Naive B cell (primary cell): ENCODE measurements around the gene COL13A1. TPM values are rescaled to one million over a fixed set of nuclear protein-coding genes. Genes with fewer than 3 reads are reported as not detected.

ENCODE experiments used
- ATAC-seq, 2 donors: fragments of 150-1000 bp; cut with Tn5 transposase; 2 replicates each; pipeline ENCODE4 v1.10.0; 2021; ENCODE audit warnings: low read depth in 2 of 2, mild to moderate bottlenecking in 2 of 2, moderate library complexity in 2 of 2
- DNase-seq: peaks from one replicate; pipeline ENCODE4 v3.0.0; 2022
- H3K27ac Mint-ChIP-seq, 6 donors: one replicate each; pipeline ENCODE4 v1.8.0; 2020 to 2022; ENCODE audit warnings: mild to moderate bottlenecking in 6 of 6, mixed read lengths in 6 of 6, moderate library complexity in 5 of 6, inconsistent platforms in 2 of 6
- H3K27me3 Mint-ChIP-seq, 3 donors: one replicate each; pipeline ENCODE4 v1.8.0; 2021 to 2022; ENCODE audit warnings: mixed read lengths in 3 of 3, mild to moderate bottlenecking in 1 of 3
- H3K36me3 Mint-ChIP-seq, 2 donors: one replicate each; pipeline ENCODE4 v1.8.0; 2020 to 2022; ENCODE audit warnings: mixed read lengths in 2 of 2, inconsistent platforms in 1 of 2, mild to moderate bottlenecking in 1 of 2
- H3K4me1 Mint-ChIP-seq, 3 donors: one replicate each; pipeline ENCODE4 v1.8.0; 2020 to 2022; ENCODE audit warnings: mixed read lengths in 3 of 3, inconsistent platforms in 1 of 3, mild to moderate bottlenecking in 1 of 3, moderate library complexity in 1 of 3
- H3K4me3 Mint-ChIP-seq, 8 donors: one replicate each; pipeline ENCODE4 v1.8.0; 2020 to 2022; ENCODE audit warnings: mild to moderate bottlenecking in 8 of 8, mixed read lengths in 8 of 8, moderate library complexity in 8 of 8, inconsistent platforms in 2 of 8
- H3K9me3 Mint-ChIP-seq, 7 donors: one replicate each; pipeline ENCODE4 v1.8.0; 2020 to 2022; ENCODE audit warnings: mixed read lengths in 7 of 7, mild to moderate bottlenecking in 5 of 7, inconsistent platforms in 2 of 7, moderate library complexity in 1 of 7
- polyA plus RNA-seq, 6 donors: library from polyadenylated mRNA; unstranded; fragments of 300-500 nt; fragmentation: Illumina TruSeq; gene quantifications; one replicate each; pipeline ENCODE4 v1.2.3, GENCODE V29; 2021; ENCODE audit warnings: low read depth in 6 of 6

Gene COL13A1
- polyA plus RNA-seq = not detected

- no peak for DNase-seq
- H3K4me3 Mint-ChIP-seq = peak within 1 kb of the TSS in 2 of 8 donors; percentile 37 to 49
- peaks cover 33 to 86% (median 76%) of the 10 kb centered on the region in 3 donors for H3K27me3 Mint-ChIP-seq
- ATAC-seq = no peak
- peaks cover 0 to 11% (median 6%) of the 10 kb centered on the region in 3 donors for H3K4me1 Mint-ChIP-seq
- H3K9me3 Mint-ChIP-seq = peaks cover 0 to 2% (median 0%) of the 10 kb centered on the region in 7 donors
- peak within 1 kb of the TSS in 1 of 6 donors; percentile 78 for H3K27ac Mint-ChIP-seq
- H3K36me3 Mint-ChIP-seq = peaks cover 0 to 1% of the 10 kb centered on the region in 2 donors
Measured at GRCh38 chr10:69801434-69802315, at the start of gene COL13A1. Gene COL13A1 (plus strand): TSS chr10:69801906. CDS start chr10:69802424, 518 bp downstream.

- Mint-ChIP-seq H3K4me3 (no peak overlapping the region), H3K9me3 (peaks cover 0 to 4% (median 0%) of the 10 kb centered on the region in 7 donors), H3K4me1 (no peaks in the 10 kb centered on the region), H3K27ac (no peak overlapping the region), H3K36me3 (no peaks in the 10 kb centered on the region), H3K27me3 (peaks cover 4 to 36% (median 35%) of the 10 kb centered on the region in 3 donors)
- no peak for ATAC-seq
- no peak for DNase-seq
Measured at GRCh38 chr10:69752479-69752878, 49.2 kb upstream of the COL13A1 start.

DNA sequence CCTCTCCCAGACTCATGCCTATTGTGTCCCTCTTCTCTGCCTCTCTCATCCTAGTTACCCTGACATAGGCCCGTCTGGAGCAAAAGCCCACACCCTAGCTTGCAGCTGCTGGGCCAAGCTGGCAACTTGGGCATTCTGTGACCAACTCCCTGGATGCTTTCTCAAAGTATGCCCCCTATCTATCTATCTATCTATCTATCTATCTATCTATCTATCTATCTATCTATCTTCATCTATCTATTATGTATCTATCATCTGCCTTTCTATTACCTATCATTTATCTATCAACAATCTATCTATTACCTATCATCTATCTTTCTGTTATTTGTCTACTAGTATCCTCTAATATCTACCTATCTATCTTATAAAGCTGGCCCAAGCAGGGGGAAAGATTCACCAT lies 45.4 kb upstream of the COL13A1 start:
- Mint-ChIP-seq H3K27me3 (peaks cover 4 to 32% (median 30%) of the 10 kb centered on the region in 3 donors), H3K4me3 (no peak overlapping the region), H3K4me1 (no peaks in the 10 kb centered on the region), H3K27ac (no peak overlapping the region), H3K9me3 (peaks cover 0 to 4% (median 0%) of the 10 kb centered on the region in 7 donors), H3K36me3 (no peaks in the 10 kb centered on the region)
- no peak for ATAC-seq
- no peak for DNase-seq

DNA sequence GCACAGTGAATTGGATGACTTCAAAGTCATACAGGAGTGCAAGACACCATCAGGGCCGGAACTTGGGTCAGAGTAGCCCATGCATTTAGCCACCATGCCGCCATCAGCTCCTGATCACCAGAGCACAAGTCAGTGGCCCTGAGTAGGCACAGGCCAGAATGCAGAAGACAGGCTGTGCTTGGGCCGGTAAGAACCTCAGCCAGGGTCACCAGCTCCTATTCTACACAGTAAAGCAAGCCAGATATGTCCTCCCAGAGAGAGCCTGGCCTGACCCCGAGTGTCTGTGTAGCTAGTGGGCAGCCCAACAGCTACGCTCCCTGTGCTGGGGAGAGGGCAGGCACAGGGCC lies 44.5 kb upstream of the COL13A1 start:
- no peaks in the 10 kb centered on the region for H3K36me3 Mint-ChIP-seq
- DNase-seq (no peak), ATAC-seq (no peak)
- H3K9me3 Mint-ChIP-seq = peaks cover 0 to 4% (median 0%) of the 10 kb centered on the region in 7 donors
- no peak overlapping the region for H3K4me3 Mint-ChIP-seq
- peak overlapping the region in 2 of 6 donors; percentile 39 to 56 for H3K27ac Mint-ChIP-seq
- no peaks in the 10 kb centered on the region for H3K4me1 Mint-ChIP-seq
- H3K27me3 Mint-ChIP-seq = peaks cover 4 to 32% (median 31%) of the 10 kb centered on the region in 3 donors

- no peak for DNase-seq
- H3K27ac Mint-ChIP-seq = no peak overlapping the region
Measured at GRCh38 chr10:69757553-69758309, 44.0 kb upstream of the COL13A1 start.

GRCh38 chr10:69758310-69758728 lies 43.4 kb upstream of the COL13A1 start:
- no peak overlapping the region for H3K4me3 Mint-ChIP-seq
- peaks cover 0 to 4% (median 0%) of the 10 kb centered on the region in 7 donors for H3K9me3 Mint-ChIP-seq
- no peaks in the 10 kb centered on the region for H3K4me1 Mint-ChIP-seq
- DNase-seq (no peak), ATAC-seq (no peak)
- H3K27me3 Mint-ChIP-seq = peaks cover 0 to 28% (median 23%) of the 10 kb centered on the region in 3 donors
- no peak overlapping the region for H3K27ac Mint-ChIP-seq
- no peaks in the 10 kb centered on the region for H3K36me3 Mint-ChIP-seq

More at GRCh38 chr10:69757553-69758309, 44.0 kb upstream of the COL13A1 start:
- peaks cover 0 to 4% (median 0%) of the 10 kb centered on the region in 7 donors for H3K9me3 Mint-ChIP-seq
- H3K4me3 Mint-ChIP-seq = no peak overlapping the region
- peaks cover 4 to 29% (median 29%) of the 10 kb centered on the region in 3 donors for H3K27me3 Mint-ChIP-seq
- ATAC-seq = no peak
- no peaks in the 10 kb centered on the region for H3K4me1 Mint-ChIP-seq
- H3K36me3 Mint-ChIP-seq = no peaks in the 10 kb centered on the region

GRCh38 chr10:69759641-69760040 lies 42.1 kb upstream of the COL13A1 start:
- ATAC-seq (no peak), DNase-seq (no peak)
- Mint-ChIP-seq H3K27ac (peak overlapping the region in 1 of 6 donors; percentile 53), H3K4me1 (no peaks in the 10 kb centered on the region), H3K4me3 (no peak overlapping the region), H3K27me3 (peaks cover 0 to 28% (median 21%) of the 10 kb centered on the region in 3 donors), H3K9me3 (no peaks in the 10 kb centered on the region), H3K36me3 (no peaks in the 10 kb centered on the region)

GRCh38 chr10:69760072-69760471 lies 41.6 kb upstream of the COL13A1 start:
- Mint-ChIP-seq H3K4me3 (no peak overlapping the region), H3K9me3 (no peaks in the 10 kb centered on the region), H3K27ac (no peak overlapping the region), H3K4me1 (no peaks in the 10 kb centered on the region), H3K36me3 (no peaks in the 10 kb centered on the region), H3K27me3 (peaks cover 0 to 28% (median 21%) of the 10 kb centered on the region in 3 donors)
- no peak for DNase-seq
- no peak for ATAC-seq

DNA sequence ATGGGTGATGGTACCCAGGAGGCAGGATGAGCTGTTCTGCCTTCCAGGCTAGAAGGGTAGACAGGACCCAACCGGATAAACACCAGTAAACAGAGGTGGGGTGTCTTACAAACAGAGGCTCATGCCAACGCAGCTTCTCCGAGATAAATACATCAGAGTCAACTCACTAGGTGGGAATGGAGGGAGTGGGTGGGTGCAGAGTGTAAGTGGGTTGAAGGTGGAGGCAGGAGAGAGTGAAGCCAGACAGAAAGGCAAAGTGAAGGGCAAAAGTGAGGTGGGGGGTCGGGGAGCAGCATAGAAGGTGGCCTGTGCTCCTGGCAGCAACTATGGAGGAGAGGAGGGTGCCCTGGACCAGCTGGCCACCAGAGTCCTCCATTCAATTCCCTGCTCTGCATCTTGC lies 40.4 kb upstream of the COL13A1 start:
- H3K27ac Mint-ChIP-seq = no peak overlapping the region
- H3K4me1 Mint-ChIP-seq = no peaks in the 10 kb centered on the region
- no peaks in the 10 kb centered on the region for H3K36me3 Mint-ChIP-seq
- no peak for DNase-seq
- H3K9me3 Mint-ChIP-seq = no peaks in the 10 kb centered on the region
- no peak overlapping the region for H3K4me3 Mint-ChIP-seq
- H3K27me3 Mint-ChIP-seq = peaks cover 0 to 28% (median 21%) of the 10 kb centered on the region in 3 donors
- ATAC-seq = no peak

GRCh38 chr10:69766161-69766910 lies 35.4 kb upstream of the COL13A1 start:
- peak overlapping the region in 1 of 8 donors; percentile 52 for H3K4me3 Mint-ChIP-seq
- H3K27me3 Mint-ChIP-seq = peaks cover 12 to 17% (median 16%) of the 10 kb centered on the region in 3 donors
- H3K36me3 Mint-ChIP-seq = no peaks in the 10 kb centered on the region
- ATAC-seq (no peak), DNase-seq (no peak)
- H3K4me1 Mint-ChIP-seq = no peaks in the 10 kb centered on the region
- H3K27ac Mint-ChIP-seq = no peak overlapping the region
- H3K9me3 Mint-ChIP-seq = peaks cover 0 to under 1% (median 0%) of the 10 kb centered on the region in 7 donors

DNA sequence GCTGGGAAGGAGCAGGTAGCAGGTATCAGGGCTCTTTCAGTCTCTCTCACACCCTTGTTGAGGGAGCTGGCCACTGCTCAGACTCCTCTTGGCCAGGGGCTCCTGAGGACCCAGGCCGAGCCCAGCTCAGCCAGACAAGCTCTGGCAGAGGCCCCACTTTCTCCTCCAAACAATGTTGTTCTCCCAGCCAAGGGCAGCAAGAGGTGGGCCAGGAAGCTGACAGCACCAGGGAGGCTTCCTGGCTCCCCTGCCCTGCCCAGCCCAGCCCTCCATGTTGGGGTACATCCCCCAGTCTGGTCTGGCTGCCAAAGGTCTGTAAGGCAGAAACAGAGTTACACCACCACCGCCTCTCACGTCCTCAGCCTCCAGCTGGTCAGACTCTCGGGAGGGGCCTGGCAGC lies 33.9 kb upstream of the COL13A1 start:
- no peak overlapping the region for H3K27ac Mint-ChIP-seq
- DNase-seq = no peak
- H3K4me3 Mint-ChIP-seq = no peak overlapping the region
- peaks cover 0 to 2% (median 0%) of the 10 kb centered on the region in 7 donors for H3K9me3 Mint-ChIP-seq
- no peak for ATAC-seq
- no peaks in the 10 kb centered on the region for H3K4me1 Mint-ChIP-seq
- H3K36me3 Mint-ChIP-seq = no peaks in the 10 kb centered on the region
- peaks cover 5 to 12% (median 6%) of the 10 kb centered on the region in 3 donors for H3K27me3 Mint-ChIP-seq

DNA sequence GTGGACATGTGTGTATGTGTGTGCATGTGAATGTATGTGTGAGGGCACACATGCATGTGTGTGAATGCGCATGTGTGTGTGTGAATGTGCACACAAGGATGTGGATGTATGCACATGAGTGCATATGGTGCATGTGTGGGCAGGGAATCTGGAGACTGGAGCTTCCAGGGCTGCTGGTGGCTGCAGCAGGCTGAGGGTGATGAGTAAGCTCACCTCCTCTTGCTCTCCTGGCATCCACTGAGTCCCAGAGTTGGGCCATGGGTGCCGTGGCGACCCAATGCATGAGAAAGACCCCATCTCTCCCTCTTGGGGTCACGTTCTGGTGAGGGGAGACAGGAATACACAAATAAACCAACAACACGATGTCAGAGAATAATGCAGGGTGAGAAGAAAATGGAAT lies 33.3 kb upstream of the COL13A1 start:
- peaks cover 5 to 12% (median 6%) of the 10 kb centered on the region in 3 donors for H3K27me3 Mint-ChIP-seq
- H3K4me3 Mint-ChIP-seq = no peak overlapping the region
- ATAC-seq (no peak), DNase-seq (no peak)
- no peak overlapping the region for H3K27ac Mint-ChIP-seq
- no peaks in the 10 kb centered on the region for H3K4me1 Mint-ChIP-seq
- peaks cover 0 to 5% (median 1%) of the 10 kb centered on the region in 7 donors for H3K9me3 Mint-ChIP-seq
- no peaks in the 10 kb centered on the region for H3K36me3 Mint-ChIP-seq
